HTERT RPE-1 (cell line): Measurements from ENCODE around the gene ANKRD55.
"Not testable (repeated sequence)": the region's sequence is repeated elsewhere in the genome, so short reads cannot be mapped to it uniquely, and the experiment has no call there.

ENCODE experiments used
- in situ Hi-C: fragments of 300-500 bp; cut with MboI; formaldehyde crosslinking; loops from 4 replicates; pipeline ENCODE4 v1.14.3; 2020; ENCODE audit warnings: low sequenced_read_pairs

ANKRD55 gene

GRCh38 chr5:56110646-56111403 lies 122.3 kb downstream of the ANKRD55 start:
- in situ Hi-C loops = no loop called here

GRCh38 chr5:56108246-56108645 lies 124.9 kb downstream of the ANKRD55 start:
- in situ Hi-C loops = no loop called here

- in situ Hi-C loops = no loop called here
Measured at GRCh38 chr5:56106837-56107236, 126.3 kb downstream of the ANKRD55 start.

GRCh38 chr5:56105511-56106291 lies 127.4 kb downstream of the ANKRD55 start:
- in situ Hi-C loops = no loop called here

- in situ Hi-C loops = no loop called here
Measured at GRCh38 chr5:56102889-56103288, 130.2 kb downstream of the ANKRD55 start.

GRCh38 chr5:56102207-56102606 lies 130.9 kb downstream of the ANKRD55 start:
- in situ Hi-C loops = not testable (repeated sequence)

- in situ Hi-C loops = no loop called here
Measured at GRCh38 chr5:56101180-56101579, 131.9 kb downstream of the ANKRD55 start.

GRCh38 chr5:56100439-56101176 lies 132.5 kb downstream of the ANKRD55 start:
- in situ Hi-C loops = no loop called here

GRCh38 chr5:56099346-56099745 lies 133.8 kb downstream of the ANKRD55 start:
- in situ Hi-C loops = no loop called here

- in situ Hi-C loops = no loop called here
Measured at GRCh38 chr5:56097055-56097454, 136.1 kb downstream of the ANKRD55 start.

- in situ Hi-C loops = no loop called here
Measured at GRCh38 chr5:56095579-56096102, 137.5 kb downstream of the ANKRD55 start.

GRCh38 chr5:56094579-56095361 lies 138.4 kb downstream of the ANKRD55 start:
- in situ Hi-C loops = no loop called here

GRCh38 chr5:56093970-56094369 lies 139.2 kb downstream of the ANKRD55 start:
- in situ Hi-C loops = no loop called here

GRCh38 chr5:56092115-56092514 lies 141.0 kb downstream of the ANKRD55 start:
- in situ Hi-C loops = no loop called here

- in situ Hi-C loops = no loop called here
Measured at GRCh38 chr5:56091664-56092063, 141.5 kb downstream of the ANKRD55 start.

GRCh38 chr5:56090793-56091460 lies 142.2 kb downstream of the ANKRD55 start:
- in situ Hi-C loops = no loop called here

GRCh38 chr5:56088967-56089829 lies 143.9 kb downstream of the ANKRD55 start:
- in situ Hi-C loops = no loop called here

GRCh38 chr5:56088431-56088949 lies 144.6 kb downstream of the ANKRD55 start:
- in situ Hi-C loops = no loop called here

GRCh38 chr5:56085193-56085592 lies 147.9 kb downstream of the ANKRD55 start:
- in situ Hi-C loops = no loop called here
